Neuronal stem cell (in vitro differentiated cells): ENCODE results near the gene SLC51B.
A peak's percentile ranks its signal among the peaks of the same experiment; 100 is the strongest.

Source experiments
- DNase-seq: peaks from one replicate; pipeline ENCODE4 v3.0.0-alpha.2; 2013; ENCODE audit warnings: low spot score
- H2AFZ ChIP-seq: one replicate; pipeline ENCODE4 v1.6.1; 2013; ENCODE audit warnings: mild to moderate bottlenecking, low read length, inconsistent platforms
- H2AK5ac ChIP-seq: 2 replicates; pipeline ENCODE4 v1.6.1; 2013; ENCODE audit warnings: low read depth, mild to moderate bottlenecking, inconsistent platforms, low read length, moderate library complexity, mixed read lengths
- H2BK120ac ChIP-seq: 2 replicates; pipeline ENCODE4 v1.6.1; 2013; ENCODE audit warnings: low read depth, mild to moderate bottlenecking, inconsistent platforms, low read length, moderate library complexity, mixed read lengths
- H2BK12ac ChIP-seq: one replicate; pipeline ENCODE4 v1.6.1; 2013; ENCODE audit warnings: low read length, inconsistent platforms
- H2BK15ac ChIP-seq: 2 replicates; pipeline ENCODE4 v1.6.1; 2013; ENCODE audit warnings: mild to moderate bottlenecking, low read length, inconsistent platforms, mixed read lengths
- H2BK5ac ChIP-seq: one replicate; pipeline ENCODE4 v1.6.1; 2013; ENCODE audit warnings: inconsistent platforms, mild to moderate bottlenecking, low read length, moderate library complexity
- H3K14ac ChIP-seq: one replicate; pipeline ENCODE4 v1.6.1; 2013; ENCODE audit warnings: low read length, inconsistent platforms
- H3K18ac ChIP-seq: 2 replicates; pipeline ENCODE4 v1.6.1; 2013; ENCODE audit warnings: low read length, inconsistent platforms
- H3K23ac ChIP-seq: 2 replicates; pipeline ENCODE4 v1.6.1; 2013; ENCODE audit warnings: low read depth, mild to moderate bottlenecking, mixed read lengths, low read length, inconsistent platforms; ENCODE audit not compliant: poor library complexity
- H3K27ac ChIP-seq: replicated peaks from 3 replicates; pipeline ENCODE4 v1.5.1; 2013; ENCODE audit warnings: low read length, inconsistent platforms
- H3K27me3 ChIP-seq, 3 experiments: 2 replicates each; pipeline ENCODE4 v1.6.1; 2013; ENCODE audit warnings: low read length in 3 of 3, mild to moderate bottlenecking in 2 of 3, inconsistent platforms in 1 of 3, low read depth in 1 of 3, mixed read lengths in 1 of 3, moderate library complexity in 1 of 3; ENCODE audit not compliant: control insufficient read depth in 3 of 3, insufficient read depth in 3 of 3
- H3K36me3 ChIP-seq, 2 donors: replicated peaks in 1 of 2; 2 replicates each; pipeline ENCODE4 v1.6.1; 2013; ENCODE audit warnings: low read length in 2 of 2; ENCODE audit not compliant: control insufficient read depth in 2 of 2, insufficient read depth in 2 of 2
- H3K4ac ChIP-seq: 2 replicates; pipeline ENCODE4 v1.6.1; 2013; ENCODE audit warnings: inconsistent platforms, mild to moderate bottlenecking, low read length, moderate library complexity
- H3K4me1 ChIP-seq, 2 donors: 1 replicate in 1 of 2; 2 replicates in 1 of 2; pipeline ENCODE4 v1.6.1; 2013; ENCODE audit warnings: low read length in 2 of 2, low read depth in 1 of 2; ENCODE audit not compliant: control insufficient read depth in 2 of 2, insufficient read depth in 1 of 2
- H3K4me2 ChIP-seq: one replicate; pipeline ENCODE4 v1.6.1; 2013; ENCODE audit warnings: mild to moderate bottlenecking, low read length, inconsistent platforms; ENCODE audit not compliant: insufficient read depth, poor library complexity, severe bottlenecking
- H3K4me3 ChIP-seq, 2 donors: 2 replicates each; pipeline ENCODE4 v1.5.1; 2013; ENCODE audit warnings: low read length in 2 of 2, mild to moderate bottlenecking in 2 of 2, inconsistent platforms in 1 of 2, moderate library complexity in 1 of 2
- H3K79me1 ChIP-seq: one replicate; pipeline ENCODE4 v1.6.1; 2013; ENCODE audit warnings: low read depth, mild to moderate bottlenecking, inconsistent platforms, low read length, moderate library complexity
- H3K9ac ChIP-seq: one replicate; pipeline ENCODE4 v1.6.1; 2013; ENCODE audit warnings: mild to moderate bottlenecking, low read depth, low read length, inconsistent platforms; ENCODE audit not compliant: poor library complexity
- H3K9me3 ChIP-seq, 2 donors: replicated peaks in 1 of 2; 2 replicates each; pipeline versions ENCODE3 to v1.6.1; 2013; ENCODE audit warnings: low read length in 2 of 2, mild to moderate bottlenecking in 2 of 2, inconsistent platforms in 1 of 2, low read depth in 1 of 2, mixed read lengths in 1 of 2, moderate library complexity in 1 of 2; ENCODE audit not compliant: control insufficient read depth in 2 of 2, insufficient read depth in 1 of 2
- H4K8ac ChIP-seq: one replicate; pipeline ENCODE4 v1.6.1; 2013; ENCODE audit warnings: low read depth, mild to moderate bottlenecking, inconsistent platforms, low read length, moderate library complexity
- H4K91ac ChIP-seq: one replicate; pipeline ENCODE4 v1.6.1; 2013; ENCODE audit warnings: low read length, low read depth, mild to moderate bottlenecking, inconsistent platforms; ENCODE audit not compliant: poor library complexity
- WGBS, 2 donors: extraction: QIAGEN DNeasy Blood & Tissue Kit; methylation state at CpG; one replicate each; pipeline ENCODE4 v1.1.7; 2013; ENCODE audit warnings: missing lambda C conversion rate in 2 of 2, mixed read lengths in 1 of 2; ENCODE audit not compliant: insufficient read length in 2 of 2, insufficient replicate concordance in 1 of 2; ENCODE audit errors: extremely low coverage in 2 of 2; 5-methylcytosine and 5-hydroxymethylcytosine counted together

SLC51B gene

DNA sequence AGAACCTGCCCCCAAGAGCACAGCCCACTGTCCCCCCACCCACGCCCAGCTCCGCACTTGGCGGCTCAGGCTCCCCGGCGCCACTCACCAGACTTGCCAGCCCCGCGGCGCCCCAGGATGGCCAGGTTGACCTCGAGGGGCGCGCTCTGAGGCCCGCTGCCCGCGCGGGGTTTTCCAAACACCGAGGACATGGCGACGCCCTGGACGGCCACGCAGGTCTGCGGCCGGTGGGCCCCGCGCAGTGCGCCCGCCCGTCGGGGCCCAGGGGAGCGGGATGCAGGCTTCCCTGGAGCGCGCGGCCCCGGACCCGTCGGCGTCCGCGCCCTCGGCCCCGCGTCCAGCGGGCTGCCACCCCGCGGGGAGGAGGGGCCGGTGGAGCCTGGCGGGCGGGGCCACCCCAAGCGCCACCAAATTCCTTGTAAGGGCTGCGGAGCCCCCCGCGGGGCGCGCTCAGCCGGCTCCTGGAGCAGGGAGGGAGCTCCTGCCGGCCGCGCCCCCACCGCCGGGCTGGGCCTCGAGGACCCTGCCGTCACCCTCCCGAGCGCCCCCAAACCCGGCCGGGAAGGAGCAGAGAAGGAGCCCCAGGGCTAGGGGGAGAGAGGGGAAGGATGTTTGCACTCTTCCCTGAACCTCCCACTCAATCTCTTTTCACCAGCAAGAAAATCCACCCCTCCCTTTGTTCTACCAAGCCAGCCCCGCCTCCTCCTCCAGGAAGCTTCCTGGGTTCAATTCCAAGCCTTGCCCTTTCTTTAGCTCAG lies 22.6 kb downstream of the SLC51B start, which contains the start of gene RASL12:
Gene RASL12, minus strand, starts transcription at position 347 of the 758 bp plus-strand sequence. Its CDS starts 156 bp downstream, at position 191.
- no peaks in the 10 kb centered on the region for H3K79me1 ChIP-seq
- no peaks in the 10 kb centered on the region for H3K36me3 ChIP-seq
- peak within 1 kb of the TSS; percentile 36 for H2BK120ac ChIP-seq
- H3K27me3 ChIP-seq, result peaks cover 0 to 51% (median 0%) of the 10 kb centered on the region in 3 experiments
- peak within 1 kb of the TSS; percentile 1 for H3K27ac ChIP-seq
- H3K23ac ChIP-seq, result no peak within 1 kb of the TSS
- H3K4ac ChIP-seq, result no peak within 1 kb of the TSS
- no peak within 1 kb of the TSS for H2BK5ac ChIP-seq
- peak within 1 kb of the TSS in 1 of 2 donors; percentile 79 for H3K4me3 ChIP-seq
- H2BK15ac ChIP-seq, result peak within 1 kb of the TSS; percentile 88
- H2BK12ac ChIP-seq, result peak within 1 kb of the TSS; percentile 76
- H3K9ac ChIP-seq, result peak within 1 kb of the TSS; percentile 83
- peak within 1 kb of the TSS; percentile 65 for H2AFZ ChIP-seq
- peak within 1 kb of the TSS; percentile 94 for H3K18ac ChIP-seq
- H4K91ac ChIP-seq, result no peak within 1 kb of the TSS
- no CpG with 5 or more reads among the region's 66 CpGs for WGBS, 2 donors
- peaks cover 8 to 24% of the 10 kb centered on the region in 2 donors for H3K4me1 ChIP-seq
- no peak within 1 kb of the TSS for H3K14ac ChIP-seq
- DNase-seq, result no peak
- no peak within 1 kb of the TSS for H4K8ac ChIP-seq
- peak within 1 kb of the TSS; percentile 83 for H2AK5ac ChIP-seq
- peak within 1 kb of the TSS; percentile 73 for H3K4me2 ChIP-seq
- H3K9me3 ChIP-seq, result peaks cover 0 to 2% of the 10 kb centered on the region in 2 donors

DNA sequence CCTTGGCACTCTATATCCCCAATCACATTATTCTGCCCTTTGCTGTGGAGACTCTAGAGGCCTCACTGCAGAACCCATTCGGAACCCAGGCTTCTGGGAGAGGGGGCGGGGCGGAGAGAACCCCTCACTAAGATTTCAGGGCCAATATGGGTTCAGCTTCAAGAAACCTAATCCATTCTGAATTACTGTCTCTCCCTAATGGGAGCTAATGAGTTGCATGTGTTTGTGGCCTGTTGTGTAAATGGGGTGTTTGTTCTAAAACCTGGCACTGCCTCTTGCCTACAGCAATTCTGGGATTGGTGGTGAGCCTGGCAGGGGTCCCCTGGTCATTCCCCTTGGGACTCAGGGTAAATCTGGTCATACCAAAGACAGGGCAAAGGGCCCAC lies 23.2 kb downstream of the SLC51B start:
- Histone ChIP-seq H3K23ac (no peak overlapping the region), H2AK5ac (no peak overlapping the region), H3K9ac (no peak overlapping the region), H2BK12ac (no peak overlapping the region), H3K79me1 (no peaks in the 10 kb centered on the region), H2BK5ac (no peak overlapping the region), H4K91ac (no peak overlapping the region), H3K9me3 (peaks cover 2 to 3% of the 10 kb centered on the region in 2 donors), H4K8ac (no peak overlapping the region), H2AFZ (peak overlapping the region; percentile 65), H3K4me2 (peak overlapping the region; percentile 73), H3K36me3 (no peaks in the 10 kb centered on the region), H3K4me3 (no peak overlapping the region), H2BK15ac (peak overlapping the region; percentile 31), H3K14ac (no peak overlapping the region), H3K18ac (no peak overlapping the region), H3K4me1 (peaks cover 8 to 23% of the 10 kb centered on the region in 2 donors), H3K4ac (no peak overlapping the region), H3K27me3 (peaks cover 0 to 51% (median 0%) of the 10 kb centered on the region in 3 experiments), H2BK120ac (peak overlapping the region; percentile 5), H3K27ac (no peak overlapping the region)
- no CpG with 5 or more reads among the region's 3 CpGs for WGBS, 2 donors
- no peak for DNase-seq

DNA sequence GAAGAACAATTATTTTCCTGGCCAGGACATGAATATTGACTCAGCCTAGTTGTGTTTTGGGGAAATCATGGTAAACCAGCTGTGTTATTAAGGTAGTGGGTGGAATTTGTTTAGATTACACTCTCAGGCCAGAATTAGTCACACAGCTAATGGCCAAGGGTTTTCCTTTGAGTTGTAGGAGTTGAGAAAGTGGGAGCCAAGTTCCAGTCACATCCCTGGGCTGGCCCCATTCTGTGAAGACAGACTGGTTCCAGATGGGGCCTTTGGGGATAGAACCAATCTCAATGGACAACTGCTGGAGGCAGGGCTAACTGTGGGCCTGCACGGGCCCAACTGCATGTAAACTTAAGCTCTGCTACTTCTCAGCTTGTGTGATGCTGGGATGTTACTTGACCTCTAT lies 24.0 kb downstream of the SLC51B start:
- no peak overlapping the region for H3K23ac ChIP-seq
- H3K36me3 ChIP-seq, result no peaks in the 10 kb centered on the region
- no peak overlapping the region for H2AFZ ChIP-seq
- H2BK5ac ChIP-seq, result no peak overlapping the region
- peak overlapping the region; percentile 81 for H2BK15ac ChIP-seq
- no peak overlapping the region for H3K18ac ChIP-seq
- H3K9me3 ChIP-seq, result peaks cover 2 to 4% of the 10 kb centered on the region in 2 donors
- H2BK120ac ChIP-seq, result no peak overlapping the region
- H2BK12ac ChIP-seq, result no peak overlapping the region
- H4K91ac ChIP-seq, result peak overlapping the region; percentile 46
- no peak overlapping the region for H3K4me3 ChIP-seq
- WGBS, 2 donors, result no CpG with 5 or more reads among the region's 1 CpG
- H2AK5ac ChIP-seq, result no peak overlapping the region
- H3K79me1 ChIP-seq, result no peaks in the 10 kb centered on the region
- peaks cover 8 to 23% of the 10 kb centered on the region in 2 donors for H3K4me1 ChIP-seq
- no peak overlapping the region for H3K4me2 ChIP-seq
- H3K14ac ChIP-seq, result no peak overlapping the region
- no peak for DNase-seq
- no peak overlapping the region for H3K9ac ChIP-seq
- no peak overlapping the region for H4K8ac ChIP-seq
- no peak overlapping the region for H3K4ac ChIP-seq
- H3K27ac ChIP-seq, result no peak overlapping the region
- peaks cover 0 to 47% (median 0%) of the 10 kb centered on the region in 3 experiments for H3K27me3 ChIP-seq

DNA sequence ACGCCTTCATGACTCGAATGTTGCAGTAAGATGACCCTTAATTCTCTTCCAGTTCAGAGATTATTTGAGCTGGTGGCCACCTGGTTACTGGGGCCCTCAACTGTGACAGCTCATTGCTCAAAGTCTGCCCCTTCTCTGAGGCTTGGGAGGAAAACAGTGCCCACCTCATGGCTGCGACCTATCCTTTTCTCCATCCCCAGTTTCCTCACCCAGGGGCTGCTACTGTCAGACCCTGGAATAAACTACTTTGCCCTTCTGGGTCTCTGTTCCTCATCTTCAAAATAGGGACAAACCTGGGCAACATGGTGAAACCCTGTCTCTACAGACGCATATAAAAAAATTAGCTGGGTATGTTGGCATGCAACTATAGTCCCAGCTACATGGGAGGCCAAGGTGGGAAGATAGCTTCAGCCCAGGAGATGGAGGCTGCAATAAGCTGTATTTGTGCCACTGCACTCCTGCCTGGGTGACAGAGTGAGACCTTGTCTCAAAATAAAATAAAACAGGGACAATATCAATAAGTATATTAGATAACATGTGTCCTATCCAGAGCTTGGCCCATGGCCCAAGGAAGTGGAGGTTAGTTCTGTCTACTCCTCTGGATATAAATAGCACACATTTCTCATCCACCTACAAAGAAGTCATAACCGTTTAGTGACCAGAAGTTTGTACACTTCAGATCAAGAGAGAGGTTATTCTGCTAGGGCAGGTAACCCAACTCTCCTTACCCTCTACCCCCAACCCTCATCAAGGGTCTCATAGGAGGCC lies 24.8 kb downstream of the SLC51B start:
- whole genome bisulfite sequencing, 2 donors, result no CpG with 5 or more reads among the region's 5 CpGs
- Histone ChIP-seq H3K27ac (no peak overlapping the region), H2BK5ac (no peak overlapping the region), H3K14ac (no peak overlapping the region), H3K79me1 (no peaks in the 10 kb centered on the region), H3K4me1 (peaks cover 8 to 22% of the 10 kb centered on the region in 2 donors), H2AFZ (no peak overlapping the region), H3K9ac (no peak overlapping the region), H4K8ac (no peak overlapping the region), H3K4me3 (no peak overlapping the region), H3K4ac (no peak overlapping the region), H3K18ac (no peak overlapping the region), H3K23ac (no peak overlapping the region), H3K27me3 (peaks cover 0 to 46% (median 0%) of the 10 kb centered on the region in 3 experiments), H3K9me3 (peaks cover 2 to 4% of the 10 kb centered on the region in 2 donors), H3K4me2 (no peak overlapping the region), H2AK5ac (no peak overlapping the region), H4K91ac (no peak overlapping the region), H3K36me3 (no peaks in the 10 kb centered on the region), H2BK12ac (no peak overlapping the region), H2BK15ac (peak overlapping the region; percentile 81), H2BK120ac (no peak overlapping the region)
- no peak for DNase-seq
